Heart left ventricle (tissue), 13 donors: ENCODE measurements around the gene RFXANK.

Source experiments
- CTCF ChIP-seq, 12 donors: fragments of 200-600 bp; sonication (generic) in 4 of 12; IDR thresholded peaks; one replicate each; pipeline versions ENCODE4 v1.5.0 to v1.8.0; 2018 to 2022; ENCODE audit warnings: antibody characterized with exemption in 12 of 12, mild to moderate bottlenecking in 5 of 12
- POLR2A ChIP-seq, 2 donors: fragments of 450-650 bp; IDR thresholded peaks; one replicate each; pipeline ENCODE4 v1.6.1; 2017; ENCODE audit warnings: antibody characterized with exemption in 2 of 2, mild to moderate bottlenecking in 2 of 2, moderate library complexity in 2 of 2
- donor health status: ischemic (EF 13 %, LVEDD 7.1; RV severe dilation, severe dysfunction).
- donor health status: DM: no; HTN: yes; CAD: no.
- donor health status: DM: no; HTN: no; CAD: no.
- donor health status: ischemic (EF 25% LVEDD 6.9; RV normal size, moderate dysfunction).
- donor health status: ischemic (EF 25% LVEDD 5.7; RV mildly dilated, moderate dysfunction).
- donor health status: ischemic (EF 35%, LVEDD 5.7; RV mildly dilated, moderate dysfunction).
- donor health status: nonischemic (EF 11% LVEDD 7.7; RV severe dilation, severe dysfunction).
- donor health status: DM: yes; HTN: yes; CAD: no.
- donor health status: PGD.
- donor health status: ischemic (EF 29% LVEDD 5.4; RV normal size, mild dysfunction).
- donor health status: nonischemic (EF 23%, LVEDD 6.1; RV moderate dilation, normal function).

DNA sequence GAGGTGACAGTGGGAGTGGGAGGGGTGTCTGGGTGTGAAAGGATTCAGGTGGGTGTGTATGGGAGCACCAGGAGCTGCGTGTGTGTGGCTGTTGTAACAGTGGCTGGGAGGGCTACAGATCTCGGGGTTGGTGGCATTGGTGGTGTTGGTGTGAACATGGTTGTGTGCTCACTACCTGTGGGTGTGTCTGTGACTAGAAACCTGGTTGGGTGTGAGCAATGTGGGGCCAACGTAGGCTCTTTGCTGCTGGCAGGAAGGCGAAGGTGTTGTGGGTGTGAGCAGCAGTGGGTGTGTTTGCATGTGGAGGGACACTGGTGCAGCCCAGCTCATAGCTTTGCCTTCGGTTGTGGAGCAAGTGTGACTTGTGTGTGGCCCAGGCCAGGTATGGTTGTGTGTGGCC is 14.9 kb downstream of the RFXANK start:
- TF ChIP-seq CTCF (IDR thresholded peaks at IDR 0.05) (no peak), POLR2A (IDR thresholded peaks at IDR 0.05) (no peak)
